Heart right ventricle (tissue), 16 donors: ENCODE results near the gene PTPRN2. TPM values are rescaled to one million over a fixed set of nuclear protein-coding genes. Genes with fewer than 3 reads are reported as not detected.
A peak's percentile ranks its signal among the peaks of the same experiment; 100 is the strongest.

Source experiments
- ATAC-seq, 8 donors: fragments of 200-7000 bp; cut with Tn5 transposase; one replicate each; pipeline ENCODE4 v1.9.1; 2020; ENCODE audit warnings: mild to moderate bottlenecking in 8 of 8, moderate library complexity in 8 of 8, moderate number of reproducible peaks in 1 of 8
- DNase-seq, 2 donors: peaks; one replicate each; pipeline ENCODE4 v3.0.0-alpha.2; 2020
- H3K27ac ChIP-seq, 10 donors: fragments of 200-600 bp; sonication (generic) in 2 of 10; one replicate each; pipeline versions ENCODE4 v1.5.0 to v1.8.0; 2020 to 2022; ENCODE audit warnings: mild to moderate bottlenecking in 3 of 10
- H3K27me3 ChIP-seq, 7 donors: fragments of 200-600 bp; one replicate each; pipeline ENCODE4 v1.8.0; 2021 to 2022; ENCODE audit warnings: mild to moderate bottlenecking in 2 of 7
- H3K36me3 ChIP-seq, 9 donors: fragments of 200-600 bp; sonication (generic) in 1 of 9; one replicate each; pipeline versions ENCODE4 v1.5.0 to v1.8.0; 2020 to 2022; ENCODE audit warnings: mild to moderate bottlenecking in 2 of 9
- H3K4me1 ChIP-seq, 9 donors: fragments of 200-600 bp; sonication (generic) in 1 of 9; one replicate each; pipeline versions ENCODE4 v1.5.0 to v1.8.0; 2020 to 2022; ENCODE audit warnings: mild to moderate bottlenecking in 4 of 9
- H3K4me3 ChIP-seq, 10 donors: fragments of 200-600 bp; sonication (generic) in 2 of 10; one replicate each; pipeline versions ENCODE4 v1.5.0 to v1.8.0; 2020 to 2022; ENCODE audit warnings: mild to moderate bottlenecking in 7 of 10, moderate library complexity in 2 of 10
- H3K9me3 ChIP-seq, 11 donors: fragments of 200-600 bp in 10 of 11; sonication (generic) in 2 of 11; one replicate each; pipeline versions ENCODE4 v1.5.0 to v1.8.0; 2013 to 2022; ENCODE audit warnings: mild to moderate bottlenecking in 2 of 11, control low read depth in 1 of 11, moderate library complexity in 1 of 11
- WGBS, 2 donors: extraction: QIAGEN DNeasy Blood & Tissue Kit; methylation state at CpG; one replicate each; pipeline ENCODE4 v1.1.7; 2013; ENCODE audit warnings: inconsistent platforms in 1 of 2; 5-methylcytosine and 5-hydroxymethylcytosine counted together
- intact Hi-C, 10 donors: fragments of 100-400 bp; cut with DNase I; formaldehyde crosslinking; loops; one replicate each; pipeline versions ENCODE4 v1.11.1 to v1.14.2; 2022
- polyA plus RNA-seq, 2 donors: library from polyadenylated mRNA; stranded (reverse); fragments of 200-250 nt; gene quantifications; one replicate each; pipeline ENCODE4 v1.2.3, GENCODE V29; 2013
- total RNA-seq, 10 donors: library from RNA; stranded (reverse); fragmentation: NEBNext Ultra II Directional in 3 of 10; extraction: Animal tissue kit (Norgen Biotek cat#: 25700) in 3 of 10; gene quantifications; one replicate each; pipeline versions ENCODE4 v1.2.1 to v1.2.4, GENCODE V29; 2021 to 2023
- TF ChIP-seq, protein P1 (sequence below), 9 donors: fragments of 200-600 bp; sonication (generic) in 2 of 9; IDR thresholded peaks; one replicate each; pipeline versions ENCODE4 v1.5.0 to v1.8.0; 2021 to 2022; ENCODE audit warnings: antibody characterized with exemption in 9 of 9, mild to moderate bottlenecking in 5 of 9, moderate library complexity in 1 of 9
- donor health status: Arrhythmogenic right ventricular cardiomyopathy.
- donor health status: ischemic (EF 13 %, LVEDD 7.1; RV severe dilation, severe dysfunction).
- donor health status: healthy with polysubstance abuse.
- donor health status: DM: no; HTN: yes; CAD: no.
- donor health status: DM: no; HTN: no; CAD: no.
- donor health status: ischemic (EF 25% LVEDD 6.9; RV normal size, moderate dysfunction).
- donor health status: ischemic (EF 25% LVEDD 5.7; RV mildly dilated, moderate dysfunction).
- donor health status: healthy.
- donor health status: DM: yes; HTN: yes; CAD: no.
- donor health status: Ischemic cardiomyopathy.
- donor health status: ischemic (EF 35%, LVEDD 5.7; RV mildly dilated, moderate dysfunction).
- donor health status: nonischemic (EF 11% LVEDD 7.7; RV severe dilation, severe dysfunction).
- donor health status: DM: yes; HTN: yes; CAD: no.
- donor health status: PGD.
- donor health status: ischemic (EF 29% LVEDD 5.4; RV normal size, mild dysfunction).
- donor health status: nonischemic (EF 23%, LVEDD 6.1; RV moderate dilation, normal function).

PTPRN2 gene
- total and polyA plus RNA-seq, 12 donors = 0.82 to 1.8 (median 1.3) TPM

DNA sequence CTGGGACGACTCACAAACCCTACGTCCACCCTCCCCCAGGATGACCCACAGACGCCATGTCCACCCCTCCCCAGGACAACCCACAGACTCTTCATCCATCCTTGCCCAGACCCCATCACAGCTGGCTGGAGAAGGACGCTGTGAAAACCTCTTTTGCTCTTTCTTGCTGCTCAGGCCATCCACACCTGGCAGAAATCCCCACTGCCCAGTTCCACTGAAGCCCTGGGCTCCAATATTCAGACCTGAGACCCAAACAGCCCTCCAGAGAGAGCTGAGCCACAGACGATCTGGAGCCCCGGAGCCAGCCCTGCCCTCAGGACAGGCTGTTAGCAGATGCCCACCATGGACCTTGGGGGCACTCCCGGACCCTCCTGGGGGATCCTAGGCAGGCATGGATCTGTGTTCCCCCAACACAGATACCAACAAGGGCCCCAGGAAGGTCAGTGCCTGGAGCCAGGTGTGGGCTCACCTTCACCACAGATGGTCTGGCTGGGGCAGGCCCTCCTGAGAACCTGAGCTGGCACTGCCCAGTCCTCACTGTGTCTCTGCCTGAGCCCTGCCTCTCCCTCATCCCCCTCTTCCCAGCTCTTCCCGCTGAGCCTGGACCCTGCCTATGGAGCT lies 226.2 kb downstream of the PTPRN2 start:
- H3K4me1 ChIP-seq = no peaks in the 10 kb centered on the region
- peaks cover 0 to 27% (median 9%) of the 10 kb centered on the region in 7 donors for H3K27me3 ChIP-seq
- TF ChIP-seq, protein P1, sequence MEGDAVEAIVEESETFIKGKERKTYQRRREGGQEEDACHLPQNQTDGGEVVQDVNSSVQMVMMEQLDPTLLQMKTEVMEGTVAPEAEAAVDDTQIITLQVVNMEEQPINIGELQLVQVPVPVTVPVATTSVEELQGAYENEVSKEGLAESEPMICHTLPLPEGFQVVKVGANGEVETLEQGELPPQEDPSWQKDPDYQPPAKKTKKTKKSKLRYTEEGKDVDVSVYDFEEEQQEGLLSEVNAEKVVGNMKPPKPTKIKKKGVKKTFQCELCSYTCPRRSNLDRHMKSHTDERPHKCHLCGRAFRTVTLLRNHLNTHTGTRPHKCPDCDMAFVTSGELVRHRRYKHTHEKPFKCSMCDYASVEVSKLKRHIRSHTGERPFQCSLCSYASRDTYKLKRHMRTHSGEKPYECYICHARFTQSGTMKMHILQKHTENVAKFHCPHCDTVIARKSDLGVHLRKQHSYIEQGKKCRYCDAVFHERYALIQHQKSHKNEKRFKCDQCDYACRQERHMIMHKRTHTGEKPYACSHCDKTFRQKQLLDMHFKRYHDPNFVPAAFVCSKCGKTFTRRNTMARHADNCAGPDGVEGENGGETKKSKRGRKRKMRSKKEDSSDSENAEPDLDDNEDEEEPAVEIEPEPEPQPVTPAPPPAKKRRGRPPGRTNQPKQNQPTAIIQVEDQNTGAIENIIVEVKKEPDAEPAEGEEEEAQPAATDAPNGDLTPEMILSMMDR (IDR thresholded peaks at IDR 0.05) = no peak
- no peak for DNase-seq
- H3K9me3 ChIP-seq = no peaks in the 10 kb centered on the region
- ATAC-seq = peak in 1 of 8 donors; percentile 27
- no peaks in the 10 kb centered on the region for H3K36me3 ChIP-seq
- H3K4me3 ChIP-seq = no peak overlapping the region
- intact Hi-C loops = no loop called here
- WGBS, 2 donors = 74 to 84% methylated on average over 6 to 8 of the region's 8 CpGs
- no peak overlapping the region for H3K27ac ChIP-seq

DNA sequence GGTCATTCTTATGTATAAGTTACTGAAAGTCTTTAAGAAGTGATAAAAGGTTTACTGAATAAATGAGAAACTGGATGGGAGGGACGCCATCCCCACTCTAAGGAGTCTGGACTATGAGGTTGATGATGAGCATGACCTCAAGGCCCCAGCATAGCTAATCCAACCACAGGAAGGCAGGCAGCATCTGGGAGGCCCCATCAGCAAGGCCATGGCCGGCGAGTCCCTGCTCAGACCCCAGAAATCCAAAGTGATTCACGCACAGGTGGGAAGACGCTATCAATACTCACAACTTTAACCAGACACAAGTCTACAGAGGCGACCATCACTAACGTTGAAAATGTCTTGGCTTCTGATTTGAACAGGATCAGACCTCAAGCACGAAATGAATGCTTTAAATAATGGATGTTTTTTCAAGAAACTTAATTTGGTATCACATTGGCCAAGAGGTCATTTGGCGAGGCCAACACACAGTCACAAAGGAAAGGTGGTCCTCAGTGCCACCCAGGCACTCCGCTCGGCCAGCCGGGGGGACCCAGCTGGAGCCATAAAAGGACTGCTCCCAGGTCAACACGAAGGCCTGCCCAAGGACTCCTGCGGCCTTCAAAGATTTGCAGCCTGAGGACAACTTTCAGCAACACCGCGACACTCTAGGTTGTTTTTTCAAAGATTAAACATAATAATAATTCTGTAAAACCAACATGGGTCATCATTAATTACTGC lies 228.5 kb downstream of the PTPRN2 start:
- TF ChIP-seq, protein P1 (IDR thresholded peaks at IDR 0.05) = no peak
- Histone ChIP-seq H3K27ac (no peak overlapping the region), H3K36me3 (no peaks in the 10 kb centered on the region), H3K27me3 (peaks cover 0 to 37% (median 16%) of the 10 kb centered on the region in 7 donors), H3K4me1 (no peaks in the 10 kb centered on the region), H3K4me3 (no peak overlapping the region), H3K9me3 (peaks cover 0 to 18% (median 6%) of the 10 kb centered on the region in 11 donors)
- ATAC-seq (no peak), DNase-seq (no peak)
- WGBS, 2 donors = 82 to 83% methylated on average over 16 of the region's 16 CpGs
- intact Hi-C loops = no loop called here

DNA sequence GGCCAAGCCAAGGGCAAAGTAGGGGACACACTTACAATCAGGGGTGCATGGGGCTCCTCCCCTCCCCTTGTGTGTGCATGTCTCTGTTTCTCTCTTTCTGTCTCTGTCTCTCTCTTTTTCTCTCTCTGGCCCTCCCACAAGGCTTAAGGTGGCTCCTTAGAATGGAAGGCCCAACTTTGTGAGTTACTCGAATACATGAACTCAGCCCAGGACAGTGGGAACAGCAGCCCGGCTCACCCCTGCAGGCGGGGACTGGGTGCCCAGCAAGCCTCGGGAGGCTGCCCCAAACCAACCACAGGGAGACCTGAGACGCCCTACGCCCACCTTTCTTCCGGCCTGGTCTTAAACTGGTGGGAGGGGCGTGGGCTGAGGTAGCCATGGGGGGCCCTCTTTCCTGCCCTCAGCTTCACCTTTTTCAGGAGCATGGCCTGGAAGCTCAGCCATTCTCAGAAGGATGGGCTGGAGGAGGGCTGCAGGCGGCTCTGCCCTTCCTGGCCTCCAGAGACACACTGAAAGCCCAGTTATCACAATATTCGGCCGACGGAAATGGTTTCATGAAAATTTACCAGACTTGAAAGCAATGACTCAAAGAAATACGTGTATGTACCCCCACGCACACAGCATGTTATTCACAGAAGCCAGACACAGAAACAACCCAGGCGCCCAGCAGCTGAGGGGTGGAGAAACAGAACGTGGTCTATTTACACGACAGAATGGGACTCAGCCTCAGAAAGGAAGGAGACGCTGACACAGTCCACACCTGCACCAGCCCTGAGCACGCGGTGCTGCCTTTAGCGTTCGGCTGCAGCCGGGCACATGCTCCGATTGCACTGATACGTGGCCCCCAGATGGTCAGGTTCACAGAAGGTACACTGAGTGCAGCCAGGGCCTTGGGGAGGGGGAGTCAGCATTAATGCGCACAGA lies 229.5 kb downstream of the PTPRN2 start:
- H3K4me3 ChIP-seq = no peak overlapping the region
- DNase-seq (no peak), ATAC-seq (no peak)
- H3K27me3 ChIP-seq = peaks cover 0 to 45% (median 16%) of the 10 kb centered on the region in 7 donors
- TF ChIP-seq, protein P1 (IDR thresholded peaks at IDR 0.05) = no peak
- H3K36me3 ChIP-seq = no peaks in the 10 kb centered on the region
- intact Hi-C loops = no loop called here
- peaks cover 0 to 21% (median 6%) of the 10 kb centered on the region in 11 donors for H3K9me3 ChIP-seq
- H3K4me1 ChIP-seq = no peaks in the 10 kb centered on the region
- 82 to 84% methylated on average over 26 of the region's 26 CpGs for WGBS, 2 donors
- no peak overlapping the region for H3K27ac ChIP-seq
